ENCODE measurements around the gene CTNNBIP1.

The CTNNBIP1 gene

DNA sequence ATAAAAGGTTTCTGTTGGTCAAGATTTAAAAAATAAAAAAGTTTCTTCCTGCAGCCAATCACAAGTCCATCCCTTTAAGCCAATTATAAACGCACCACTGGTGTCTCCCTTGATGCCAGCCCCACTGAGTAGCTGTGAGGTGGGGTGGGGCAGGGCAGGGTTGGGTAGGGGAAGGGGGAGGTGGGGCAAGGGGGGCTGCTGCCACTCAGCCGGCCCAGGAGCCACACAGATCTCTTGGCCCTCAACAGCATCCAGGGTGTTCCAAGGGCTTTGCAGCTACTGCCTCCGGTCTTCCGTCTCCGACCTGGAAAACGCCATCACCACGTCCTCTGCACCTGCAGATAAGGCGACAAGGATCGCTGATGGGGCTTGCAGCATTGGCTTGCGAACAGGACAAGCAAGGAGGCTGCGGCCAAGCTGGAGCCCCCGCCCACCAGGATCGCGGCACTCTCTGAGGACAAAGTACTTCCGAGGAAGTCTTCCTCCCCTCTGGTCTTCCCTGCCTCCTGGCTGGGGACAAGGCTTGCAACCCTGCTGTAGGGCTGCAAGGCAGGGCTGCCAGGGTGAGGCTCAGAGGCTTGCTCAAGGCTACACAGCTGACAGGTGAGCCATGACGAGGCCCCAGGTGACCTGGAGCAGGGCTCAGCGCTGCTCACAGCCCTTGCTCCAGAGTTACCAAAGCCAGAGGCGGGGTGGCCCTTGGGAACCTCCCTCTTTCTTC, 59.5 kb downstream of the CTNNBIP1 start:
- POLR2A ChIA-PET: no interaction called here
- H3K9me3 ChIP-seq (ENCODE audit: control insufficient read depth, insufficient read depth, low read depth, low read length): no peaks in the 10 kb centered on the region
- H3K4me1 ChIP-seq (ENCODE audit: control insufficient read depth, insufficient read depth, low read length): peaks cover 7% of the 10 kb centered on the region
- CTCF ChIA-PET: interaction anchor here (0.6 to 2.1 kb wide), 2 partner anchors 17 to 578 kb away, joined by 4 to 8 read pairs; no protein-coding TSS in a partner anchor
- no peak overlapping the region for H3K4me3 ChIP-seq (ENCODE audit: low read depth, low read length)
- no peak overlapping the region for H3K27ac ChIP-seq (ENCODE audit: extremely low read depth, low read depth, low read length)
- H3K36me3 ChIP-seq (ENCODE audit: control insufficient read depth in 2 of 2, insufficient read depth in 1 of 2, low read length in 2 of 2): peaks cover 0 to 4% of the 10 kb centered on the region in 2 experiments; a peak in 1 of 3 replicates
- TF ChIP-seq ZNF140 (tag by site-specific recombination; IDR thresholded peaks at IDR 0.05) (no peak), GLIS2 (tag by site-specific recombination; IDR thresholded peaks at IDR 0.05) (no peak), OVOL3 (tag by site-specific recombination; IDR thresholded peaks at IDR 0.05) (no peak), KLF1 (tag by site-specific recombination; IDR thresholded peaks at IDR 0.05) (no peak), ZNF639 (tag by site-specific recombination; IDR thresholded peaks at IDR 0.05) (no peak), ZSCAN23 (tag by site-specific recombination; IDR thresholded peaks at IDR 0.05) (no peak), ZNF292 (tag by site-specific recombination; IDR thresholded peaks at IDR 0.05; ENCODE audit: borderline replicate concordance, low read depth) (no peak), ZNF146 (tag by site-specific recombination; IDR thresholded peaks at IDR 0.05) (no peak), ZFP69B (tag by site-specific recombination; IDR thresholded peaks at IDR 0.05) (no peak), ZNF266 (tag by site-specific recombination; IDR thresholded peaks at IDR 0.05; ENCODE audit: low read depth) (no peak), KLF8 (tag by site-specific recombination; IDR thresholded peaks at IDR 0.05) (no peak), ZNF555 (tag by site-specific recombination; conservative IDR thresholded peaks at IDR 0.05) (no peak), REPIN1 (tag by site-specific recombination; IDR thresholded peaks at IDR 0.05; ENCODE audit: low read depth) (no peak), ZNF184 (tag by site-specific recombination; IDR thresholded peaks at IDR 0.05) (no peak), ZNF223 (tag by site-specific recombination; IDR thresholded peaks at IDR 0.05) (no peak), MYNN (tag by site-specific recombination; IDR thresholded peaks at IDR 0.05; ENCODE audit: borderline replicate concordance) (no peak), ZBTB11 (tag by site-specific recombination; conservative IDR thresholded peaks at IDR 0.05; ENCODE audit: low read depth) (no peak), ZNF704 (tag by site-specific recombination; IDR thresholded peaks at IDR 0.05) (no peak)
- TF ChIP-seq, protein P1, sequence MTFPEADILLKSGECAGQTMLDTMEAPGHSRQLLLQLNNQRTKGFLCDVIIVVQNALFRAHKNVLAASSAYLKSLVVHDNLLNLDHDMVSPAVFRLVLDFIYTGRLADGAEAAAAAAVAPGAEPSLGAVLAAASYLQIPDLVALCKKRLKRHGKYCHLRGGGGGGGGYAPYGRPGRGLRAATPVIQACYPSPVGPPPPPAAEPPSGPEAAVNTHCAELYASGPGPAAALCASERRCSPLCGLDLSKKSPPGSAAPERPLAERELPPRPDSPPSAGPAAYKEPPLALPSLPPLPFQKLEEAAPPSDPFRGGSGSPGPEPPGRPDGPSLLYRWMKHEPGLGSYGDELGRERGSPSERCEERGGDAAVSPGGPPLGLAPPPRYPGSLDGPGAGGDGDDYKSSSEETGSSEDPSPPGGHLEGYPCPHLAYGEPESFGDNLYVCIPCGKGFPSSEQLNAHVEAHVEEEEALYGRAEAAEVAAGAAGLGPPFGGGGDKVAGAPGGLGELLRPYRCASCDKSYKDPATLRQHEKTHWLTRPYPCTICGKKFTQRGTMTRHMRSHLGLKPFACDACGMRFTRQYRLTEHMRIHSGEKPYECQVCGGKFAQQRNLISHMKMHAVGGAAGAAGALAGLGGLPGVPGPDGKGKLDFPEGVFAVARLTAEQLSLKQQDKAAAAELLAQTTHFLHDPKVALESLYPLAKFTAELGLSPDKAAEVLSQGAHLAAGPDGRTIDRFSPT (tag by site-specific recombination; IDR thresholded peaks at IDR 0.05): no peak
- TF ChIP-seq, protein P2, sequence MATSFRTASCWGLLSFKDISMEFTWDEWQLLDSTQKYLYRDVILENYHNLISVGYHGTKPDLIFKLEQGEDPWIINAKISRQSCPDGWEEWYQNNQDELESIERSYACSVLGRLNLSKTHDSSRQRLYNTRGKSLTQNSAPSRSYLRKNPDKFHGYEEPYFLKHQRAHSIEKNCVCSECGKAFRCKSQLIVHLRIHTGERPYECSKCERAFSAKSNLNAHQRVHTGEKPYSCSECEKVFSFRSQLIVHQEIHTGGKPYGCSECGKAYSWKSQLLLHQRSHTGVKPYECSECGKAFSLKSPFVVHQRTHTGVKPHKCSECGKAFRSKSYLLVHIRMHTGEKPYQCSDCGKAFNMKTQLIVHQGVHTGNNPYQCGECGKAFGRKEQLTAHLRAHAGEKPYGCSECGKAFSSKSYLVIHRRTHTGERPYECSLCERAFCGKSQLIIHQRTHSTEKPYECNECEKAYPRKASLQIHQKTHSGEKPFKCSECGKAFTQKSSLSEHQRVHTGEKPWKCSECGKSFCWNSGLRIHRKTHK (tag by site-specific recombination; IDR thresholded peaks at IDR 0.05): no peak

All from HEK293 (cell line).